ENCODE results near the gene IRX6. TPM values are rescaled to one million over a fixed set of nuclear protein-coding genes. Genes with fewer than 3 reads are reported as not detected.

The IRX6 gene
- total and polyA plus RNA-seq, 2 of the 8 experiments (the other 6 are each of a cell fraction or from before 2014, with no cell fraction given), result 0.61 TPM; not detected in 1

DNA sequence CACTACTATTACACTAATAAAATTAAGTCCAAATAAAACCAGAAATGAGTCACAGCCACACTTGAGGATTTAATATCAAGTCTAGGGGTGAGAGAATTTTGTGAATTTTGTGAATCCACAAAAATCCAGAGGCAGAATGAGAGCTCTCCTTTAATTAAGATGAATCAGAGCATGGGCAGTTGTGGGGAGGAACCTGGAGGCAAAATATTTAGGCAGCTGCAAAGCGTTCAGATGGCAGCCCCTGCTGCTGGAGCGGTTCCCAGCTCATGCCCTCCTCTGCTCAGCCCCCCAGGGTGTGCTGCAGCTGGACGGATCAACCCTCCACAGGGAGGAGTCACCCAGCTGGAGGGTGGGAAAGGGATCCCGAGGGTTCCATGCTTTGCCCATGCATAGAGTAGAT lies 43.4 kb upstream of the IRX6 start:
- Histone ChIP-seq H3K79me2 (ENCODE audit: control insufficient read depth in 1 of 2, insufficient read depth in 2 of 2, low read length in 2 of 2) (no peaks in the 10 kb centered on the region), H3K9me3 (ENCODE audit: insufficient read depth in 2 of 2, low read depth in 1 of 2, low read length in 1 of 2) (no peaks in the 10 kb centered on the region), H2BK15ac (ENCODE audit: low read length) (no peak overlapping the region), H2AK5ac (ENCODE audit: low read depth, low read length) (no peak overlapping the region), H2BK20ac (ENCODE audit: low read length) (no peak overlapping the region), H3K36me3 (ENCODE audit: control insufficient read depth in 2 of 4, insufficient read depth in 4 of 4, low read length in 3 of 4) (no peaks in the 10 kb centered on the region), H3K4me3 (ENCODE audit: extremely low read depth in 1 of 4, insufficient read depth in 2 of 4, low read depth in 3 of 4, low read length in 4 of 4) (no peak overlapping the region), H3K23ac (ENCODE audit: insufficient read length) (no peak overlapping the region), H3K4me1 (replicated peaks in 1 of 4; ENCODE audit: control insufficient read depth in 3 of 4, insufficient read depth in 4 of 4, low read length in 3 of 4) (peaks cover 0 to 8% (median 3%) of the 10 kb centered on the region in 4 experiments; a peak in 2 of 7 replicates), H3K4me2 (ENCODE audit: insufficient read depth in 1 of 2, low read depth in 2 of 2, low read length in 2 of 2) (no peak overlapping the region), H3K79me1 (ENCODE audit: low read depth, low read length) (no peaks in the 10 kb centered on the region), H4K5ac (ENCODE audit: insufficient read length, low read depth, low read length) (no peak overlapping the region), H3K9ac (replicated peaks in 1 of 4; ENCODE audit: extremely low read depth in 1 of 4, low read depth in 3 of 4, low read length in 3 of 4) (no peak overlapping the region), H3K56ac (replicated peaks; ENCODE audit: insufficient read length, low read depth, low read length) (no peak overlapping the region), H3K18ac (ENCODE audit: extremely low read depth, low read length) (no peak overlapping the region), H3K14ac (ENCODE audit: insufficient read length) (no peak overlapping the region), H3K23me2 (ENCODE audit: low read depth, low read length) (no peaks in the 10 kb centered on the region), H3K27ac (ENCODE audit: low read depth, low read length) (no peak overlapping the region), H4K20me1 (replicated peaks in 1 of 2; ENCODE audit: control insufficient read depth in 1 of 2, insufficient read depth in 2 of 2, low read length in 2 of 2) (no peaks in the 10 kb centered on the region), H3K4ac (replicated peaks; ENCODE audit: insufficient read length, low read depth, low read length) (no peak overlapping the region), H2BK12ac (ENCODE audit: low read depth, low read length) (no peak overlapping the region; the same call in 1 of the 2 replicates), H4K91ac (replicated peaks; ENCODE audit: insufficient read length, low read length) (no peak overlapping the region), H2BK5ac (ENCODE audit: low read depth, low read length) (no peak overlapping the region), H2BK120ac (replicated peaks; ENCODE audit: low read depth, low read length) (no peak overlapping the region), H3K27me3 (replicated peaks in 1 of 4; ENCODE audit: control insufficient read depth in 3 of 4, extremely low read depth in 1 of 4, insufficient read depth in 3 of 4, low read length in 3 of 4) (no peaks in the 10 kb centered on the region), H2AFZ (ENCODE audit: low read length) (no peak overlapping the region), H4K8ac (ENCODE audit: extremely low read depth, insufficient read depth, low read length) (no peak overlapping the region; the same call in 1 of the 2 replicates)
- CTCF ChIA-PET (ENCODE audit: partially characterized antibody), result interaction anchor here (0.7 to 1.5 kb wide), 4 partner anchors 13 to 237 kb away, joined by 3 to 4 read pairs (median 3); no protein-coding TSS in a partner anchor
- no peak for TF ChIP-seq CHD1 (IDR thresholded peaks at IDR 0.05; ENCODE audit: low read depth, low read length)
- no peak for TF ChIP-seq TBP (IDR thresholded peaks at IDR 0.05; ENCODE audit: low read depth, low read length)
- no peak for TF ChIP-seq TAF1 (IDR thresholded peaks at IDR 0.05; ENCODE audit: low read depth, low read length)
- TF ChIP-seq, protein P1, sequence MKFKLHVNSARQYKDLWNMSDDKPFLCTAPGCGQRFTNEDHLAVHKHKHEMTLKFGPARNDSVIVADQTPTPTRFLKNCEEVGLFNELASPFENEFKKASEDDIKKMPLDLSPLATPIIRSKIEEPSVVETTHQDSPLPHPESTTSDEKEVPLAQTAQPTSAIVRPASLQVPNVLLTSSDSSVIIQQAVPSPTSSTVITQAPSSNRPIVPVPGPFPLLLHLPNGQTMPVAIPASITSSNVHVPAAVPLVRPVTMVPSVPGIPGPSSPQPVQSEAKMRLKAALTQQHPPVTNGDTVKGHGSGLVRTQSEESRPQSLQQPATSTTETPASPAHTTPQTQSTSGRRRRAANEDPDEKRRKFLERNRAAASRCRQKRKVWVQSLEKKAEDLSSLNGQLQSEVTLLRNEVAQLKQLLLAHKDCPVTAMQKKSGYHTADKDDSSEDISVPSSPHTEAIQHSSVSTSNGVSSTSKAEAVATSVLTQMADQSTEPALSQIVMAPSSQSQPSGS (IDR thresholded peaks at IDR 0.05; ENCODE audit: low read length), result no peak
- TF ChIP-seq BACH1 (IDR thresholded peaks at IDR 0.05; ENCODE audit: low read length), result no peak
- no peak for TF ChIP-seq CBX5 (IDR thresholded peaks at IDR 0.05; ENCODE audit: low read depth, low read length)
- TF ChIP-seq YY1 (IDR thresholded peaks at IDR 0.05; ENCODE audit: low read depth, low read length), result no peak
- TF ChIP-seq GTF2F1 (IDR thresholded peaks at IDR 0.05; ENCODE audit: borderline replicate concordance, low read depth, low read length), result no peak
- no peak for TF ChIP-seq TEAD4 (IDR thresholded peaks at IDR 0.05; ENCODE audit: low read depth, low read length)
- POLR2A ChIA-PET (ENCODE audit: partially characterized antibody), result no interaction called here
- DNase-seq (ENCODE audit: low read depth in 1 of 2, low spot score in 2 of 2), result no peak
- 65% methylated on average over 4 of the region's 4 CpGs; no CpG with 5 or more reads in 1 of the 2 experiments for WGBS, 2 experiments (ENCODE audit: extremely low coverage in 1 of 2, insufficient coverage in 1 of 2, insufficient read length in 1 of 2, insufficient replicate concordance in 2 of 2, low coverage in 1 of 2, low lambda C conversion rate in 2 of 2, missing lambda C conversion rate in 1 of 2)
- FAIRE-seq, result no peak
